ENCODE measurements around the gene LRP11.
"Not testable (repeated sequence)": the region's sequence is repeated elsewhere in the genome, so short reads cannot be mapped to it uniquely, and the experiment has no call there.

LRP11 gene, protein sequence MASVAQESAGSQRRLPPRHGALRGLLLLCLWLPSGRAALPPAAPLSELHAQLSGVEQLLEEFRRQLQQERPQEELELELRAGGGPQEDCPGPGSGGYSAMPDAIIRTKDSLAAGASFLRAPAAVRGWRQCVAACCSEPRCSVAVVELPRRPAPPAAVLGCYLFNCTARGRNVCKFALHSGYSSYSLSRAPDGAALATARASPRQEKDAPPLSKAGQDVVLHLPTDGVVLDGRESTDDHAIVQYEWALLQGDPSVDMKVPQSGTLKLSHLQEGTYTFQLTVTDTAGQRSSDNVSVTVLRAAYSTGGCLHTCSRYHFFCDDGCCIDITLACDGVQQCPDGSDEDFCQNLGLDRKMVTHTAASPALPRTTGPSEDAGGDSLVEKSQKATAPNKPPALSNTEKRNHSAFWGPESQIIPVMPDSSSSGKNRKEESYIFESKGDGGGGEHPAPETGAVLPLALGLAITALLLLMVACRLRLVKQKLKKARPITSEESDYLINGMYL

DNA sequence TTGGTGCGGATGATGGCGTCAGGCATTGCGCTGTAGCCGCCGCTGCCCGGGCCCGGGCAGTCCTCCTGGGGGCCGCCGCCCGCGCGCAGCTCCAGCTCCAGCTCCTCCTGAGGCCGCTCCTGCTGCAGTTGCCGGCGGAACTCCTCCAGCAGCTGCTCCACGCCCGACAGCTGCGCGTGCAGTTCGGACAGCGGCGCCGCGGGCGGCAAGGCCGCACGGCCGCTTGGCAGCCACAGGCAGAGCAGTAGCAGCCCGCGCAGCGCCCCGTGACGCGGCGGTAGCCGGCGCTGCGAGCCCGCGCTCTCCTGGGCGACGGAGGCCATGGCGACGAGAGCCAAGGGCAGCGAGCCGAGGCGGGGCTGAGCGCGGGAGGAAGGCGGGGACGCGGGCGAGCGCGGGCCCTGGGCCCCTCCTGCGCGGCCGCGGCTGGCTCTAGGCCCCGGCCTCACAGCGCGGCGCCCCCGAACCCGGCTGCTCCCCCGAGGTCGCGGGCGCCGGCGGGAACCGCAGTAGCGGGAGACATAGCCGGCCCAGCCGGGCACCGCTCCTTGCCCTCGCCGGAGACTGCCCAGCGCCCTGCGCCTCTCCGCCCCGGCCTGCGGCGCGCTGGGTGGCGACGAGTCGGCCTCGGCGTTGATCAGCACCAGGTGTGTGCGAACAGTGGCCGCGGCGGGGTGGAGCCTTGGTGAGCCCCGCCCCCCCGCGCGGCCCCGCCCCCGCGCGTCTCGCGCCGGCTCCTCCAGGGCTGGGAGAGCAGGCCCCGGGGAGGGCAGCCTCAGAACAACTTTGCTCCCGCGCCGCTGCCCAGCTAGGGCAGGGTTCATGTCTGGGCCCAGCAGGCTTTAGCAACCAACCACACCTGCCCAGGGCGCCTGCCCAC is at the start of gene LRP11:
Gene LRP11, minus strand, starts transcription at position 662 of the 880 bp plus-strand sequence. Its CDS starts 339 bp downstream, at position 323.
- Histone ChIP-seq H3K9ac (peak within 1 kb of the TSS; percentile 71 to 83 (median 79)), H3K27ac (peak within 1 kb of the TSS; percentile 30 to 75 (median 69); a peak in 21 of 22 replicates), H3K4me1 (peaks cover 18 to 40% (median 29%) of the 10 kb centered on the region in 10 experiments), H3K36me3 (no peaks in the 10 kb centered on the region), H4K20me1 (peaks cover 0 to 22% (median 0%) of the 10 kb centered on the region in 11 experiments; a peak in 7 of 22 replicates), H3K27me3 (no peaks in the 10 kb centered on the region), H3K9me3 (replicated peaks in 1 of 11) (no peaks in the 10 kb centered on the region), H3K4me3 (peak within 1 kb of the TSS; percentile 65 to 83 (median 76)), H3K4me2 (peak within 1 kb of the TSS; percentile 90 to 99 (median 97))
- no peak for TF ChIP-seq Cebpa-rat (IDR thresholded peaks at IDR 0.05)

DNA sequence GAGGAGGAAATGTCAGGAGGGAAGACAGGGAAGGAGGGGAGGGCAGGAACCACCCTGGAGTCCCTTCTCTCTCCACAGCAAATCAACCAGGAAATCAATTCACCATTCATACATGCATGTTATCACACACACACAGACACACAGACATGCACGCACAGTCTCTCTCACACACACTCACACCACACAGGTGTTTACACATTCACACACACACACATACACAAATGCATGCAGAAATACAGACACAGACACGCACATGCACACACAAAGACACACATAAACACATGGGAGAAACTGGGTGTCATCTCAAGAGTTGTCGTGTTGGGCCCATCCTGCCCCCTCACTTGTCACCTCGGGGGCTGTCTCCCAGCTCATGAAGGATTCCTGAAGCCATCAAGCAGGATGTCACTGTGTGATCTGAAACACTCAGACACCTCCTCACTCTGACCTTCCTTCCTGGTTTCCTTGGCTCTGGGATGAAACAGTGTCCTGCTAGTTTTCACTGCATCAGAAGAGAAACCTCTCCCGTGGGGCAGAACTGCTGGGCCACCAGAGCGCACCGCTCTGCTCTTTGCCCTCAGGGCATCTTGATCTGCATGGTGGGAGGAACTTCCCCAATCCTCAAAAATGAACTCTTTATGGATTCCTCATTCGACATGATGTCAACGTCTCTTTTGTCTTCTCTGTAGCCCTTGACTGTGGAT is 49.5 kb upstream of the LRP11 start:
- Histone ChIP-seq H3K36me3 (peaks cover 0 to 4% (median 0%) of the 10 kb centered on the region in 11 experiments; a peak in 2 of 22 replicates), H3K9ac (no peak overlapping the region)

GRCh38 chr6:149913085-149913484 is 48.9 kb upstream of the LRP11 start:
- no peak overlapping the region for H3K9ac ChIP-seq
- no peak for TF ChIP-seq Cebpa-rat (IDR thresholded peaks at IDR 0.05)
- no peak overlapping the region for H3K4me3 ChIP-seq
- H3K36me3 ChIP-seq = peaks cover 0 to 7% (median 0%) of the 10 kb centered on the region in 11 experiments; a peak in 3 of 22 replicates
- no peaks in the 10 kb centered on the region for H3K4me1 ChIP-seq
- no peak overlapping the region for H3K4me2 ChIP-seq
- no peak overlapping the region for H3K27ac ChIP-seq
- no peaks in the 10 kb centered on the region for H3K27me3 ChIP-seq
- no peaks in the 10 kb centered on the region; a peak in 1 of 22 replicates for H4K20me1 ChIP-seq
- H3K9me3 ChIP-seq (replicated peaks in 1 of 11) = peaks cover 19 to 27% (median 23%) of the 10 kb centered on the region in 11 experiments

More for the DNA sequence above, 49.5 kb upstream of the LRP11 start:
- TF ChIP-seq Cebpa-rat (IDR thresholded peaks at IDR 0.05) = no peak
- peaks cover 13 to 21% (median 17%) of the 10 kb centered on the region in 11 experiments for H3K9me3 ChIP-seq (replicated peaks in 1 of 11)
- no peaks in the 10 kb centered on the region for H3K27me3 ChIP-seq
- no peaks in the 10 kb centered on the region; a peak in 1 of 22 replicates for H4K20me1 ChIP-seq
- H3K4me1 ChIP-seq = no peaks in the 10 kb centered on the region
- H3K4me3 ChIP-seq = no peak overlapping the region
- H3K27ac ChIP-seq = no peak overlapping the region
- H3K4me2 ChIP-seq = no peak overlapping the region

DNA sequence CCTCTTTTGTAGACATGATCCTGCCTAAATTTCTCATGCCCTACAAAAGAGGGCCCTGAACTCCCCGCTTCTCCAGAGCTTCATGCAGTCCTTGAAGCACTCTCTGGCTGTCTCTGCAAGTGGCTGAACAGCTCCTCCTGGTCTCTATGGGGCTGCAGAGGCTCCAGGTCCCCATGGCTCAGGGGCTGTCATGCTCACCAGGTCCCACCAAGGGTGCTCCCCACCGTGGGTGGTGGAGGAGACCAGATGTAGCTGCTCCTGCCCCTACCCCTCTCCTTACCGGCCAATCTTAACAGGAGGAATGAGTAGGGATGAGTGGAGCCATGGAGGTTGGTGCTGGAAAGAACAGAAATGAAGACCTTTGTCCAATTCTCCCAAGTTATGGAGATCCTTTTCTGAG is 48.5 kb upstream of the LRP11 start:
- not testable (repeated sequence) for H3K4me3 ChIP-seq, H3K4me2 ChIP-seq, H3K4me1 ChIP-seq, H4K20me1 ChIP-seq, H3K9ac ChIP-seq, H3K27ac ChIP-seq, H3K27me3 ChIP-seq, H3K36me3 ChIP-seq
- H3K9me3 ChIP-seq (replicated peaks in 1 of 11) = peaks cover 23 to 31% (median 27%) of the 10 kb centered on the region in 11 experiments

- Histone ChIP-seq H3K27me3 (no peaks in the 10 kb centered on the region), H3K4me3 (no peak overlapping the region), H3K36me3 (peaks cover 0 to 8% (median 0%) of the 10 kb centered on the region in 11 experiments; a peak in 3 of 22 replicates), H4K20me1 (no peaks in the 10 kb centered on the region; a peak in 1 of 22 replicates), H3K9ac (no peak overlapping the region), H3K27ac (no peak overlapping the region), H3K4me1 (peaks cover 8 to 13% (median 11%) of the 10 kb centered on the region in 10 experiments), H3K4me2 (no peak overlapping the region), H3K9me3 (replicated peaks in 1 of 11) (peaks cover 28 to 36% (median 33%) of the 10 kb centered on the region in 11 experiments)
- TF ChIP-seq Cebpa-rat (IDR thresholded peaks at IDR 0.05) = no peak
Measured at GRCh38 chr6:149910721-149911151, 46.6 kb upstream of the LRP11 start.

DNA sequence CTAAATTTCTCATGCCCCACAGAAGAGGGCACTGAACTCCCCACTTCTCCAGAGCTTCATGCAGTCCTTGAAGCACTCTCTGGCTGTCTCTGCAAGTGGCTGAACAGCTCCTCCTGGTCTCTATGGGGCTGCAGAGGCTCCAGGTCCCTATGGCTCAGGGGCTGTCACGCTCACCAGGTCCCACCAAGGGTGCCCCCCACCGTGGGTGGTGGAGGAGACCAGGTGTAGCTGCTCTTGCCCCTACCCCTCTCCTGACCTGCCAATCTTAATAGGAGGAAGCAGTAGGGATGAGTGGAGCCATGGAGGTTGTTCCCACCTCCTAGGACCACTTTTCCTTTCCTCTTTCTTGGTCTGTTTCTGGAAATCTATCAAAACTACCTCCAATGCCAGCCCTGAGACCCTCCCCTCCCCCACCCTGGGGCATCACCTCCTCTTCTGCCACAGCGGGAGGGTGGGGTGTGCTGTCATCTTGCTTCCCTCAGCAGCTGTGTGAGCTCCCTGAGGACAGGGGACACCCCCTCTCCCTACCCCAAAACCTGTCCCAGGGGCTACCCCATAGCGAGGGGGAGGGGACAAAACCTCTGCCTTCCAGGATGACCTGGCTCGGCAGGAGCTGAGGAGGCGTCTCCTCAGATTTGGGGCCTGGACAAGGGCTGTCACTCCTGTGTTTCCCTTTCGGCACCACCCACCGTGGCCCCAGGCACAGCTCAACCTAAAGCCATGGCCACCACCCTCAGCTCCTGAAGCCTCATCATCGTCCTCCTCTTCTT is 45.7 kb upstream of the LRP11 start:
- no peak overlapping the region for H3K9ac ChIP-seq
- H4K20me1 ChIP-seq = no peaks in the 10 kb centered on the region; a peak in 1 of 22 replicates
- H3K4me2 ChIP-seq = no peak overlapping the region
- H3K27me3 ChIP-seq = no peaks in the 10 kb centered on the region
- H3K4me1 ChIP-seq = peaks cover 10 to 21% (median 19%) of the 10 kb centered on the region in 10 experiments
- peaks cover 0 to 8% (median 0%) of the 10 kb centered on the region in 11 experiments; a peak in 3 of 22 replicates for H3K36me3 ChIP-seq
- no peak for TF ChIP-seq Cebpa-rat (IDR thresholded peaks at IDR 0.05)
- H3K9me3 ChIP-seq (replicated peaks in 1 of 11) = peaks cover 28 to 36% (median 33%) of the 10 kb centered on the region in 11 experiments
- H3K4me3 ChIP-seq = no peak overlapping the region
- H3K27ac ChIP-seq = no peak overlapping the region

DNA sequence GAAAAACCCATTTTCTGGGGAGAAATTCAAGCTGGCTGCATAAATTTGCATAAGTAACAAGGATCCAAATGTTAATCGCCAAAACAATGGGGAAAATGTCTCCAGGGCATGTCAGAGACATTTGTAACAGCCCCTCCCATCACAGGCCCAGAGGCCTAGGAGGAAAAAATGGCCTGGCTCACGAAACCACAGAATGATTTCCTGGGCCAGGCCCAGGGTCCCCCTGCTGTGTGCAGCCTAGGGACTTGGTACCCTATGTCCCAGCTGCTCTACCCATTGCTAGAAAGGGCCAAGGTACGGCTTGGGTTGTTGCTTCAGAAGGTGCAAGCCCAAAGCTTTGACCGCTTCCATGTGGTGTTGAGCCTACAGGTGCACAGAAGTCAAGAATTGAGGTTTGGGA is 44.3 kb upstream of the LRP11 start:
- not testable (repeated sequence) for H4K20me1 ChIP-seq, H3K9ac ChIP-seq, H3K4me2 ChIP-seq, H3K36me3 ChIP-seq, H3K27me3 ChIP-seq, H3K27ac ChIP-seq
- Histone ChIP-seq H3K4me3 (peak overlapping the region in 2 of 10 experiments; percentile 2 to 24; a peak in 1 of 20 replicates), H3K9me3 (replicated peaks in 1 of 11) (peaks cover 28 to 36% (median 33%) of the 10 kb centered on the region in 11 experiments), H3K4me1 (peaks cover 10 to 31% (median 19%) of the 10 kb centered on the region in 10 experiments)

- no peak for TF ChIP-seq Cebpa-rat (IDR thresholded peaks at IDR 0.05)
- H3K4me1 ChIP-seq = peaks cover 10 to 31% (median 19%) of the 10 kb centered on the region in 10 experiments
- peaks cover 0 to 8% (median 0%) of the 10 kb centered on the region in 11 experiments; a peak in 3 of 22 replicates for H3K36me3 ChIP-seq
- no peaks in the 10 kb centered on the region for H3K27me3 ChIP-seq
- no peak overlapping the region; a peak in 1 of 22 replicates for H3K4me2 ChIP-seq
- H3K9ac ChIP-seq = no peak overlapping the region
- no peak overlapping the region for H3K27ac ChIP-seq
- no peaks in the 10 kb centered on the region for H4K20me1 ChIP-seq
- H3K9me3 ChIP-seq (replicated peaks in 1 of 11) = peaks cover 28 to 36% (median 33%) of the 10 kb centered on the region in 11 experiments
- no peak overlapping the region for H3K4me3 ChIP-seq
Measured at GRCh38 chr6:149907317-149907716, 43.2 kb upstream of the LRP11 start.
